HG03575 (cell line): ENCODE results near the gene PYGO2.
"Not testable (repeated sequence)": the region's sequence is repeated elsewhere in the genome, so short reads cannot be mapped to it uniquely, and the experiment has no call there.

Source experiments
- ATAC-seq: cut with Tn5 transposase; IDR thresholded peaks from one replicate; pipeline ENCODE4 v1.9.1; 2021; ENCODE audit not compliant: unreplicated experiment, insufficient number of reproducible peaks, low FRiP score; ENCODE audit errors: extremely low read depth

PYGO2 gene

DNA sequence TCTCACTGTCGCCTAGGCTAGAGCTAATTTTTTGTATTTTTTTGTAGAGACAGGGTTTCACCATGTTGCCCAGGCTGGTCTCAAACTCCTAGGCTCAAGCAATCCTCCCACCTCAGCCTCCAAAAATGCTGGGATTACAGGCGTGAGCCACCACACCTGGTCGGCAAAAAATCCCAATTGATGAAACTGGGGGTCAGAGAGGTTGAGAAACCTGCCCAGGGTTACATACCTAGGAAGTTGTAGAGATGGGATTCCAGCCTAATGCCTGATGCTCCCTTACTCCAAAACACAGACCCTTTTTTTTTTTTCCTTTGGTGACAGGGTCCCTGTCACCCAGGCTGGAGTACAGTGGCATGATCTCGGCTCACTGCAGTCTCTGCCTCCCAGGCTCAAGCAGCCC, 25.2 kb upstream of the PYGO2 start:
- not testable (repeated sequence) for ATAC-seq

DNA sequence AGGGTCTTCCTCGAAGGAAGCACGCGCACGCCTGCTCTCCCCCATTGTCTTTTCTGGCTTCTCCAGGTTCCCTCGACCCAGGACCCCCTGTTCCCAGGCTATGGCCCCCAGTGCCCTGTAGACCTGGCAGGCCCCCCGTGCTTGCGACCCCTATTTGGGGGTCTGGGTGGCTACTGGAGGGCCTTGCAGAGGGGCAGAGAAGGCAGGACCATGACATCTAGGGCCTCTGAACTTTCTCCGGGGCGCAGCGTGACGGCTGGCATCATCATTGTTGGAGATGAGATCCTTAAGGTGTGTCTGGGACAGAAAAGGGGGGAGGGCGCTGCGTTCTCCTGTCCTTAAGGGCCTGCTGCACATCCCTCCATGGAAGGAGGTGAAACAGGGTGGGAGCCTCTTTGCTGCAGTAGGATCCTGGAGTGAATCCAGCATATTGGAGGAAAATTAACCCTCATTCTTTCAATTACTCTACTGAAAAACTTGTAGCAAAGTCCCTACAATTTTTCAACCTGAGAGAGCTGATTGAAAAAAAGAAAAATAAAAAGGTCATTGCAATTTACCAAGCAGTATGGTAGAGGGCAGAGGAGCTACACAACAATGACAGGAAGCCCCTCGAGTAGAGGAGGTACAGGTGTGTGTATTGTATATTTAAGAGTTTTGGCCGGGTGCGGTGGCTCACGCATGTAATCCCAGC, 22.3 kb upstream of the PYGO2 start:
- ATAC-seq, result no peak

DNA sequence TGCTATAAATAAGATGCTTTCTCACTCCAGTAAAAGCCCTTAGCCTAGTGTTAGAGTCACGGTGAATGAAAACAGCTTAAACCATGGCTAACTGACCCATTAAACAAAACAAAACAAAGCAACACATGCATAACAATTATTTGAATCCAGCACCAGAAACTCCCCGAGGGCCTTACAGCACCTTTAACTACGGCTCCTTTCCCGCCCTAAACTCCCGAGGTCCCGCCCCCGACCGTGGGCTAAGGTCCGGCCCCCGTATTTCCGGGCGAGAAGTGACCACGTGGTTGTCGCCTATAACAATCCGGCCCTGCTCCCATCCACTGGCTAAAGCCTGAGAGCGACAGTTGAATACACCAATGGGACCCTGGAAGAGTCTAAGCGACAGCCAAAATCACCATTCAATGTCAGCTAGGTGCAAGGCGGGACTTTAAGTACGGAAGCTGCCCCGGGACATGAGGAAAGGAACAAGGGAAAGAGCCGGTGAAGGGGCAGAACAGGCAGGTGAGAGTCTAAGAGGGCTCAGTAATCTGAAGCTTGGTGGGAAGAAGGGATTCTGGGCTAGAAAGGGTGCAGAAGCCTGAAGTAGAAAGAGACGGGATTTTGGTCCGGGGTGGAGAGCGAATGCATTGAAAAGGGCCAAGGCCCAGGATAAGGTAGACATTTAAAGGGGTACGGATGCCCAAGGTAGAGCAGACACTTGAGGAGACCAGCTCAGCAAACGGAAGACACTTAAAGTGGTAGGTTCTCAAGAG, 21.5 kb upstream of the PYGO2 start, which contains the start of gene FLAD1:
Gene FLAD1 (plus strand): TSS at position 448 of the 752 bp plus-strand sequence. CDS start 351 bp downstream, outside the sequence.
- ATAC-seq, result peak; percentile 70

DNA sequence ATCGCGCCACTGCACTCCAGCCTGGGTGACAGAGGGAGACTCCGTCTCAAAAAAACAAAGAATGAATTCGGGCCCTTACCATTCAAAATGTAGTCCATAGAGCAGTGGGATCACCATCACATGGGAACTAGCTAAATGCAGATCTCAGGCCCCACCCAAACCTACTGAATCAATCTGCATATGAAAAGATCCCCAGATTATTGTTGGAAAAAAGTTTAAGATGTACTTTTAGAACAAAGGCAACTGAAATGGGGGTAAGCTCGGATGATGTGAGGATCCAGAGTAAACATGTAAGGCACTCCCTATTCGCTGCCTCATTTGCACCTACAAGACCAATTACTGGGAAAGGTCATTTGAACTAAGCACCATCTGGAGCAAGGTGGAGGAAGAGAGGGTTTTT, 20.8 kb upstream of the PYGO2 start:
- no peak for ATAC-seq

DNA sequence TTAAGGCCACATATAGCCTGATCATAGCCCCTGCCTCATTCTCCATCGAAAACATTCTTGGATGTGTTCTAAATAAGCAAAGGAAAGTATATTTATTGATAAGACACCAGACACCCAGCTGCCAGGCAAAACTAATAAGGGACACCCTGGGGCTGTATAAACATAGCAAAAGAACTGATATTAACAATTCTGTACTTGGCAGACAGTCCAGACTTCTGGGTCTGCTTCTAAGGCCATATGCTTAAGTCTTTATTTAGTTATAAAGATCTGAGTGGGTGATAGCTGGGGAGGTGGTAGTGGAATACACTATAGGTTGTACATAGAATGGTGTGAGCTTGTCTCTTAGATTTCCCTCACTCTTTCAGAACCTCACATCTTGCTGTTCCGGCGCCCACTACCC, 16.8 kb upstream of the PYGO2 start:
- ATAC-seq, result no peak

DNA sequence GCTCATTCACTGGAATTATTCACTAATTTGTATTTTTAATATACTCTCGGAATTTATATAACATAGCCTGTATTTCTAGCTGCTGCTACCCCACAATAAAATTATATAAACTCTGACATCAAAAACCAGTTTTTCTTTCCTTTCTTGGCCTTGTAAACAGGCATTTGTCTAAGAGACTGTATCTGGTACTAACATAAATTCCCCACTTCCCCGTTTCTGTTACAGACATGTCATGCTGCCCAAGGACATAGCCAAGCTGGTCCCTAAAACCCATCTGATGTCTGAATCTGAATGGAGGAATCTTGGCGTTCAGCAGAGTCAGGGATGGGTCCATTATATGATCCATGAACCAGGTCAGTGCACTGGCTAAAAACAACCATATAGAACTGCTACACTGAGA, 16.2 kb upstream of the PYGO2 start:
- ATAC-seq, result not testable (repeated sequence)

DNA sequence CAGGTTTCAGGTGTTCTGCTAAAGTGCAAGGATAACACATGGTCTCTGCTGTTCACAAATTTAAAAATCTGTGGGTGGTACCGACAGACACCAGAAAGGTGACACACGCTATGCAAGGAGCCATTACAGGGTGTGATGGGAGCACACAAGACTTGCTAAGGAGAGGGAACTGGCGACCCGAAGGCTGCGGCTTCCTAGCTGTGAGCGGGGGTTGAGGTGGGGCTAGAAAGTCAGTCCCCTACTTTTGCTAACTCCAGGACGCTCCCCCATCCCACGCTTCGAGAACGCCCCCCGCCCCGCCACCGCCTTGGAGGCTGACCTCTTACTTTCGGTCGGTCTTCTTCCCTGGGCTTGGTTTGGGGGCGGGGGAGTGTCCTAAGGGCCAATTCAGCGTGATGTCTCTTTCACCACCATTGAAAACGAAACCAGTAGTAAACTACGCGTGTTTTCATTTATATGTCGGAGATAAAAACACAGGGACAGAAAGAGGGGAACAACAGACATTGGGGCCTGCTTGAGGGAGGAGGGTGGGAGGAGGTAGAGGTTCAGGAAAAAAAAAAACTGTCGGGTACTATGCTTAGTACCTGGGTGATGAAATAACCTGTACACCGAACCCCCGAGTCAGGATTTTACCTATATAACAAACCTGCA, 14.0 kb upstream of the PYGO2 start:
- no peak for ATAC-seq

DNA sequence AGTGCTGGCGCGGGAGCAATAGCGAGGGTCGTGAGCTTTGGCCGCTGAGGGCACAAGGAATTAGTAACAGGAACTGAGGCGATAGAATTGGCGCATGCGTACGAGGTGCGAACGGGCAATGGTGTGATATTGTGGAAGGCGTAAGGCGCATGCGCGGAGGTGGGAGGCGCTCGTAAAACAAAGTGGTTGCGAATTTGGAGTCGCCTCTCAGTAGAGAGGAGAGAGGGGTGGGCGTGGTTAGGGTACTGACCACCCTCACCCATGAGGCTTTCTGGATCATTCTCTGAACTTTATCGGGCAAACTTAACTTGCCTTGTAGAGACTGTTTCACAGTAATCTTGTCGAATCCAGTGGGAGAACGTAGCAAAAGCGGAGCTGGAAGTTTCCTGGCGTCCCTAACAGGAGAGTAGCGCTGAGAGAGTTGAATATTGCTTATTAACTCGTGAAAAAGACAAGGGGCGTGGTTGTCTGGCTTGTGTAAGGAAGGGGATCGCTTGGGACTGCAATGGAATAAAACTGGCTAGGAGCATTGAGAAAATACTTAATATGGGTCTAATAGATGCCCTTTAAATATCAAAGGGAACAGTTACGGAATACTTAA, 13.3 kb upstream of the PYGO2 start:
- ATAC-seq, result peak; percentile 24

DNA sequence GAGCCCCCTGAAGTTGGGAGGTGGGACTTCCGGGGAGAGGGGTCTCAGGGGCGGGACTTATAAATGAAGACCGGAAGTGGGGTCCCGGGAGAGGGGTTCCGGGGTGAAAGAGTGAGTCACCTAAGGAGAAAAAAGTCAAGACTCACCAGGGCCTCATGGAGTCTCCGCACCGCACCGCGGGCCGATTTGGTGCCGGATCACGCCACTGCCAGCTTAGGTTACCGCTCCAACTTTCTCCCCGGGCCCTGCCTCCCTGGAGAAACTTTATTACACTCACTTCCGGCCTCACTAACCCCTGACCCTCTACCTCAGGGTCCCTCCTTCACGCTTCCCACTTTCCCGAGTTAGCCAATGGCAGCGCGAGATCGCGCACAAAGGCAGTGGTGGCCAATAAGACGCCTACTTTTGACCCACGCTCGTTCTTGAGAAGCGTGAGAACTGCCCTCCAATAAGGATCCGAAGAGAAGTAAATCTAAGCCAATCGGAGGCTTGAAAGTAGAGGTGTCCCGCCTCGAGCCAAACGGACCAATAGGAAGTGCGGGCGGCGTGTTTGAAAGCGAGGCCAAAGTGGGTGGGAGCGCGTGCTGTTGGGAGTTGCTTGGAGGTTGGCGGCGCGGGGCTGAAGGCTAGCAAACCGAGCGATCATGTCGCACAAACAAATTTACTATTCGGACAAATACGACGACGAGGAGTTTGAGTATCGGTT, 12.7 kb upstream of the PYGO2 start, which contains the start of gene CKS1B:
Gene CKS1B (plus strand): TSS at position 580 of the 706 bp plus-strand sequence. CDS start 65 bp downstream, at position 645.
- peak; percentile 36 for ATAC-seq

DNA sequence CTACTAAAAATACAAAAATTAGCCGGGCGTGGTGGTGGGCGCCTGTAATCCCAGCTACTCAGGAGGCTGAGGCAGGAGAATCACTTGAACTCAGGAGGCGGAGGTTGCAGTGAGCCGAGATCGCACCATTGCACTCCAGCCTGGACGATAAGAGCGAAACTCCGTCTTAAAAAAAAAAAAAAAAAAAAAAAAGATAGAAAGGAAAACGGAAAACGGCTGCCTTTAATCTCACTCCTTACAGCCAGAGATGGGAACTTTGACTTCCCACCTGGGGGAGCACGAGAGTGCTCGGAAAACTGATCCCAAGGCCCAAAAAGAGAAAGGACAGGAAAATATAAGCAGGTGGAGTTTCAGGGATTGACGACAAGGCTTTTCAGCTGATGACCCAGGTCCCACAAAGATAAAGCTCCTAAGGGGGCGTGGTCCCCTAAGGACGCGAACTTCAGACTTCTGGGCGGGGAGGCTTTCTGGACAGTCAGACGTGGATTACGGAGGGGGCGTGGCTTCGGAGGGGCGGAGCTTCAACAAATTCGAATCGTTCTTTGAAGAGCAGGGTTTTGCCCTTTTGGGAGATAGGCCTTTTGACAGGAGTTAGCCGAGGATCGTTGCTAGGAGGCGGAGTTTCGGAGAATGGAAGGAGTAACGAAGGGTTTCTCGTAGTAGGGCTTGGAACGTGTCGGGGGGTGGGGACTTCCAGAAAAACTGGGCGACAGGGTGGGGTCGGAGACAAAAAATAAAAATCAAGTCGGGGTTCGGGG, 11.9 kb upstream of the PYGO2 start:
- ATAC-seq, result no peak

DNA sequence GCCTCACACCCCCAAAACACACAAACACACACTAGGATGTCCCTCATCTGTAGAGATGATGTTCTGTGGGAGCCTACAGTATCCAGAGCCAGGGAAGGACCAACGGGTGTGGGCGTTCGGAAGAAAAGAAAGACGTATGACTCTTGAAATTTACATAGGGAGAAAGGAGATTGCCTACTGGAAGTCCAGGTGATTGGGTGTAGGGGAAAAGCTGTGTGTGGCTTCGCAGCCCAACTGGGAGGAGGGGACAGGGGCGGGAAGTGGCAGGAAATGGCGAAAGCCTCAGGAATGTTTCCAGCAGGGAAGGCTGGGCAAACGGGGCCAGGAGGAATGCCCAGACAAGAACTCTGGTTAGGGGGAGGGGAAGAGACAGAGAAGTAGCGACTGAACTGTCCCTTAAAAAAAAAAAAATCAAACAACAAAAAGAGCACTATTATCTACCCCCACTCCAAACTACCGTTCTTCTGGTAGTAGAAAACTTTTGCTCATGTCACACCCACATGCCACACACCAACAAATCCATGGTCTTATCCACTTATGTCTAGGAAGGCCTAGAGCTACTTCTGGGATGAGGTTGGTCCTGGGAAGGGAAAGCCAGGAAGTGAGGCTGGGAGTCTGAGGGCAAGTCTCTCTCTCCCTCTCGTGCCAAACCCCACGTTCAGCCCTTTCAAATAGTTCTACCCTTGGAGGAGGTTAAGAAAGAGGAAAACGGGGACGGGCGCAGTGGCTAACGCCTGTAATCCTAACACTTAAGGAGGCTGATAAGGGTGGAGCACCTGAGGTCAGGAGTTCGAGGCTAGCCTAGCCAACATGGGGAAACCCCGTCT, 11.1 kb upstream of the PYGO2 start:
- ATAC-seq, result no peak

DNA sequence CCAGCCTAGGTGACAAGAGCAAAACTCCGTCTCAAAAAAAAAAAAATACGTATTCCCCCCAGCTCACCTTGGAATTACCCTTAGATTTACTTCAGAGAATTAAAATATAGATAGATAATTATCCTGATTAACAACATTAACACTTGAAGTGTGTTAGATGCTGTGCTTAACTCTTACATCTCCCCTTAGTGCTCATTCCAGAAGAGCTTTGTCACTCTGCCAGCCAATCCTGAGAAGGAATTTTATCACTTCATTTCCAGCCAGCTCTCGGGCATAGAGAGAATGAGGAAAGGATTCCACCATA, 10.6 kb upstream of the PYGO2 start:
- ATAC-seq, result no peak

DNA sequence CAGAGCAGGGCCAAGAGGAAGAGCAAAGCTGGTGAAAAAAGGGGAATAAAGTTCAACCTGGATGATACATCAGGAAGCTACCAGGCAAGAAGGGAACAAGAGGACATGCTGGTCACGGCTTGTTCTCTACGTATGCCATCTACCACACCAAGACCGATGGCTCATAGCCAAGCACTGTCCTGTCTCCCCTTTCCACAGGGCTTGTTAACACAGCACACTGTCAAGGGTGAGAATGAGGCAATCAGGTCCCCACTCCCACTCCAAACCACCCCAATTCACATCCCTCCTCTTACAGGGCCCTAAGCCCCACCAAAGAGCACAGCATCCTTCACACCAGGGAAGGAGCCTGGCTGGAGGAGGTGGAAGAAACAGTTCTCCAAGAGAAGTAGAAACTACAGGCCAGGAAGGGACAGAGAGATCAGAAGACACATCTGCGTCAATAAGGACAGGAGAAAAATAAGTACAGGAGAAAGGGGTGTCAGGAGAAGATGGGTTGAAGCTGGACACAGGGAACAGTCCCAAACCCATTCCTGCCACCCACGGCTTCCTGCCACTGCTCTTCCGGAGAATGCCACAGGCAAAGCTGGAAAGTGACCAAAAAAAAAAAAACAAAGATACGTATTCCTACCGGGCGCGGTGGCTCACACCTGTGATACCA, 9.9 kb upstream of the PYGO2 start:
- ATAC-seq, result no peak

DNA sequence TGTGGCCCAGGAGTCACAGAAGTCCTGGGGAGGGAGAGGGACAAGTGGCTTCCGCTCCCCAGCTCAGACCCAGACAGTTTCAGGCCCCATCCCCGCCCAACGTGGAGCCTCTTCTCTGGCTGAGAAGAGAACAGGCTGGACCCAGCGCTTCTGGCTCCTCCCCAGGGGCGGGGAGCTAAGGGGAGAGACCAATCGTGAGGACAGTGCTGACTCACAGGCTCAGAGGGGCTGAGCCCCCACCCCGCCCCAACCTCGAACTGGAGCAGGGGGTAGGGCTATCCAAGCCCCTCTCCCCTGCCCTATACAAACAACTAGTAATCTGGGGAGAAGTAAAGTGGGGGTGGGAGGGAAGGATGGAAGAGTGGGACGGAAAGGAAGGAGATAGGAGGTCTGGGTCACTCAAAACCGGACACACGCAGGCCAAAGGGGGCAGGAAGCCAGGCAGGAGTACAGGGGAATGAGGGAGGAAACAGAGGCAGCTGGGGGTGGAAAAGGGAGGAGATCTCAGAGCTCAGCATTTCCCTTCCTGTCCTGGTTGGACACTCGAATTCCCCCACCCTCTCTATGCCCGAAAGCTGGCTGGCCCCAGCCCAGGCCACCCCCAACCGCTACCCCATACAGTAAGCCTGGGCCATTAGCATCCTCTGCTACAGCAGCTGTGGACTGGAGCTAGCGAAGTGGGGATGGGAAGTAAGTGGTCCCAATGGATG, 9.2 kb upstream of the PYGO2 start, which contains the start of gene SHC1:
Gene SHC1 (minus strand): TSS at position 117 of the 710 bp plus-strand sequence. CDS start 221 bp downstream, outside the sequence.
- no peak for ATAC-seq

DNA sequence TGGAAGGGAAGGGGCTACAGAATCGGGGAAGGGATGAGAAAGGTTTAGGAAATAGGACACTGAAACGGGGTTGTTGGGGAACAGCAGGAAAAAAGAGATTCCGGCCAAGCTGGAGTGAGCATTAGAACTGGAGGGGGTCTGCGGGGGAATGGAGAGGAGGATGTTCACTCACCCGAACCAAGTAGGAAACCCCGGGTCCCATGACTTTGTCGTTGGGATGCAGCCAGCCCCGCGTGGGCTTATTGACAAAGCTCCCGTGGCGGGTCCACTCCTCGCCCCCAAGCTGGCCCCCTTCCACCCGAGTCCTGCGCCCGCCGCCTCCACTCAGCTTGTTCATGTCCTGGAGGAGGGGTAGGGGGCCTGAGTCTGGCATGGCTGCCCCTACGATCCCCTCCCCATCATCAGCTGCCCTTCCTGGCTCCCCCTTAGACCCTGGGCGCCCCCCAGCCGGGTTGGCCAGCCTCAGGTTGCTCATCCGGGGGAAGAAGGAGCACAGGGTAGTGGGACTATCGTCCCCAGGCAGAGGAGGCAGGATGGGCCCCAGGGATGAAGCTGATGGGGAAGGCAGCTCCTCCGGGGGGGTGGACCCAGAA, 8.4 kb upstream of the PYGO2 start:
- no peak for ATAC-seq

DNA sequence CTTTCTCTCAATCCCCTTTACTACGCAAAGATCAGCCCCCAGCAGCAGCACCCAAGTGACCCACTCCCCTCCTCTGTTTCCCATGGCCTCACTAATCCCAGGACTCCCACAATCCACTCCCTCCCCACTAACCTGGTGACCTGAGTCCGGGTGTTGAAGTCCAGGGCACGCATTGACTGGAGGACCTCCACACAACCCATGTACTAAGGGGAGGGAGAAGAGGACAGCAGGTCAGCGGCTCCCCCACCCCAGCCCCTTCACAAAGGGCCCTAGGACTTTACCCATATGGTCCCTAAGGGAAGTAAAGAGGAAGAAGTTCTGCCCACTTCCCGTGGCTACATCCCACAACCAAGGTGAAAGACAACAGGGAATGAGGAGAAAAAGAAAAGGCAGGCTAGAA, 7.7 kb upstream of the PYGO2 start:
- ATAC-seq, result no peak
